HEK293 (cell line): ENCODE data around the gene OR52N1.
A peak's percentile ranks its signal among the peaks of the same experiment; 100 is the strongest.

Source experiments
- CTCF ChIA-PET: fragments of 350-600 bp; formaldehyde crosslinking; extraction: SDS; loops from one replicate; lab custom pipeline; 2021; ENCODE audit warnings: antibody characterized with exemption; lab: Yijun Ruan, JAX
- POLR2A ChIA-PET: fragments of 300-600 bp; formaldehyde crosslinking; extraction: SDS; loops from one replicate; lab custom pipeline; 2020; ENCODE audit warnings: antibody characterized with exemption, inconsistent platforms; lab: Yijun Ruan, JAX
- H3K27ac ChIP-seq: fragments of 200-500 bp; sonication (Bioruptor generic); 2 replicates; pipeline ENCODE4 v1.5.1; 2014; ENCODE audit warnings: low read depth, low read length, control low read depth, inconsistent platforms; ENCODE audit errors: extremely low read depth
- H3K36me3 ChIP-seq, 2 experiments: fragments of 200-500 bp in 1 of 2; sonication (Bioruptor generic) in 1 of 2; 1 replicate in 1 of 2; 2 replicates in 1 of 2; pipeline ENCODE4 v1.5.1; 2014 to 2017; ENCODE audit warnings: inconsistent platforms in 2 of 2, low read length in 2 of 2; ENCODE audit not compliant: control insufficient read depth in 2 of 2, insufficient read depth in 1 of 2
- H3K4me1 ChIP-seq: fragments of 200-500 bp; sonication (Bioruptor generic); 2 replicates; pipeline ENCODE4 v1.5.1; 2014; ENCODE audit warnings: mild to moderate bottlenecking, low read length, inconsistent platforms; ENCODE audit not compliant: control insufficient read depth, insufficient read depth
- H3K4me3 ChIP-seq: 2 replicates; pipeline ENCODE4 v1.5.1; 2011; ENCODE audit warnings: low read depth, mild to moderate bottlenecking, control low read depth, low read length, moderate library complexity
- H3K9me3 ChIP-seq: fragments of 200-500 bp; sonication (Bioruptor generic); 2 replicates; pipeline ENCODE4 v1.5.1; 2014; ENCODE audit warnings: low read depth, low read length, inconsistent platforms; ENCODE audit not compliant: control insufficient read depth, insufficient read depth
- CTCF ChIP-seq: fragments of 450-650 bp; formaldehyde crosslinking; IDR thresholded peaks from 2 replicates; pipeline ENCODE4 v1.5.1; 2016; ENCODE audit warnings: missing biosample characterization, missing genetic modification characterization
- KLF1 ChIP-seq: fragments of 450-650 bp; formaldehyde crosslinking; IDR thresholded peaks from 2 replicates; pipeline ENCODE4 v1.5.1; 2016; ENCODE audit warnings: missing biosample characterization, missing genetic modification characterization
- SALL2 ChIP-seq: fragments of 450-650 bp; formaldehyde crosslinking; IDR thresholded peaks from 2 replicates; pipeline ENCODE4 v1.5.0; 2017; ENCODE audit warnings: missing biosample characterization, mild to moderate bottlenecking, missing genetic modification characterization, borderline replicate concordance
- SP3 ChIP-seq: fragments of 450-650 bp; formaldehyde crosslinking; IDR thresholded peaks from 2 replicates; pipeline ENCODE4 v1.5.1; 2016; ENCODE audit warnings: missing biosample characterization, missing genetic modification characterization
- YY1 ChIP-seq: fragments of 450-650 bp; formaldehyde crosslinking; IDR thresholded peaks from 2 replicates; pipeline ENCODE4 v1.5.1; 2018; ENCODE audit warnings: missing biosample characterization, missing genetic modification characterization
- ZBTB10 ChIP-seq: fragments of 450-650 bp; formaldehyde crosslinking; IDR thresholded peaks from 2 replicates; pipeline ENCODE4 v1.5.1; 2016; ENCODE audit warnings: missing biosample characterization, missing genetic modification characterization
- ZBTB11 ChIP-seq: fragments of 450-650 bp; formaldehyde crosslinking; conservative IDR thresholded peaks from 2 replicates; pipeline ENCODE4 v1.5.1; 2016; ENCODE audit warnings: low read depth, missing biosample characterization, missing genetic modification characterization
- ZBTB17 ChIP-seq: fragments of 450-650 bp; formaldehyde crosslinking; IDR thresholded peaks from 2 replicates; pipeline ENCODE4 v1.5.1; 2016; ENCODE audit warnings: missing biosample characterization, missing genetic modification characterization
- ZBTB48 ChIP-seq: fragments of 450-650 bp; formaldehyde crosslinking; IDR thresholded peaks from 2 replicates; pipeline ENCODE4 v1.5.1; 2016; ENCODE audit warnings: missing biosample characterization, missing genetic modification characterization
- ZBTB6 ChIP-seq: fragments of 450-650 bp; formaldehyde crosslinking; IDR thresholded peaks from 2 replicates; pipeline ENCODE4 v1.5.1; 2017; ENCODE audit warnings: missing biosample characterization, missing genetic modification characterization
- ZIC2 ChIP-seq: fragments of 450-650 bp; formaldehyde crosslinking; IDR thresholded peaks from 2 replicates; pipeline ENCODE4 v1.5.1; 2016; ENCODE audit warnings: missing biosample characterization, missing genetic modification characterization
- ZNF114 ChIP-seq: fragments of 450-650 bp; formaldehyde crosslinking; IDR thresholded peaks from 2 replicates; pipeline ENCODE4 v1.5.0; 2017; ENCODE audit warnings: missing biosample characterization, missing genetic modification characterization
- ZNF133 ChIP-seq: fragments of 450-650 bp; formaldehyde crosslinking; IDR thresholded peaks from 2 replicates; pipeline ENCODE4 v1.5.1; 2016; ENCODE audit warnings: missing biosample characterization, missing genetic modification characterization
- ZNF169 ChIP-seq: fragments of 450-650 bp; formaldehyde crosslinking; IDR thresholded peaks from 2 replicates; pipeline ENCODE4 v1.5.1; 2016; ENCODE audit warnings: missing biosample characterization, missing genetic modification characterization
- ZNF2 ChIP-seq: fragments of 450-650 bp; formaldehyde crosslinking; IDR thresholded peaks from 2 replicates; pipeline ENCODE4 v1.5.1; 2016; ENCODE audit warnings: missing biosample characterization, missing genetic modification characterization
- ZNF248 ChIP-seq: fragments of 450-650 bp; formaldehyde crosslinking; IDR thresholded peaks from 2 replicates; pipeline ENCODE4 v1.5.1; 2017; ENCODE audit warnings: missing biosample characterization, missing genetic modification characterization
- ZNF394 ChIP-seq: fragments of 450-650 bp; formaldehyde crosslinking; IDR thresholded peaks from 2 replicates; pipeline ENCODE4 v1.5.1; 2016; ENCODE audit warnings: missing biosample characterization, missing genetic modification characterization, mild to moderate bottlenecking, moderate library complexity, borderline replicate concordance
- ZNF580 ChIP-seq: fragments of 450-650 bp; formaldehyde crosslinking; IDR thresholded peaks from 2 replicates; pipeline ENCODE4 v1.5.1; 2016; ENCODE audit warnings: missing biosample characterization, missing genetic modification characterization
- ZNF654 ChIP-seq: fragments of 450-650 bp; formaldehyde crosslinking; IDR thresholded peaks from 2 replicates; pipeline ENCODE4 v1.5.1; 2016; ENCODE audit warnings: low read depth, missing biosample characterization, missing genetic modification characterization
- ZNF664 ChIP-seq: fragments of 450-650 bp; formaldehyde crosslinking; IDR thresholded peaks from 2 replicates; pipeline ENCODE4 v1.5.1; 2016; ENCODE audit warnings: missing biosample characterization, missing genetic modification characterization
- ZNF785 ChIP-seq: fragments of 450-650 bp; formaldehyde crosslinking; IDR thresholded peaks from 2 replicates; pipeline ENCODE4 v1.5.1; 2016; ENCODE audit warnings: missing biosample characterization, missing genetic modification characterization

The OR52N1 gene

GRCh38 chr11:5808500-5809121 is 17.5 kb upstream of the OR52N1 start, which contains the start of gene OR52N2:
OR52N2 (plus strand) TSS chr11:5808924; CDS start chr11:5820336, 11,412 bp downstream.
- H3K4me3 ChIP-seq, result peak within 1 kb of the TSS; percentile 28
- H3K36me3 ChIP-seq, result no peaks in the 10 kb centered on the region
- TF ChIP-seq CTCF (tag by site-specific recombination) (peak; percentile 53), ZBTB10 (tag by site-specific recombination) (no peak), ZNF654 (tag by site-specific recombination) (peak; percentile 88), ZBTB48 (peak; percentile 88)
- POLR2A ChIA-PET, result no interaction called here
- H3K27ac ChIP-seq, result no peak within 1 kb of the TSS
- CTCF ChIA-PET, result interaction anchor here (1.1 to 1.2 kb wide), 2 partner anchors 14 to 1182 kb away, joined by 3 to 12 read pairs; no protein-coding TSS in a partner anchor
- H3K9me3 ChIP-seq, result no peaks in the 10 kb centered on the region
- H3K4me1 ChIP-seq, result no peaks in the 10 kb centered on the region

GRCh38 chr11:5807580-5807979 is 16.5 kb upstream of the OR52N1 start:
- ChIA-PET CTCF (interaction anchor here (0.6 to 2.1 kb wide), 6 partner anchors 66 to 599 kb away, joined by 3 to 10 read pairs (median 3); no protein-coding TSS in a partner anchor), POLR2A (no interaction called here)
- H3K27ac ChIP-seq, result no peak overlapping the region
- TF ChIP-seq ZBTB17 (tag by site-specific recombination), result no peak
- TF ChIP-seq ZNF2 (tag by site-specific recombination), result no peak
- no peak for TF ChIP-seq ZIC2 (tag by site-specific recombination)
- TF ChIP-seq ZBTB6 (tag by site-specific recombination), result no peak
- TF ChIP-seq ZNF664, result no peak
- TF ChIP-seq YY1, result no peak
- TF ChIP-seq ZBTB11 (tag by site-specific recombination), result no peak
- TF ChIP-seq ZNF785 (tag by site-specific recombination), result no peak
- TF ChIP-seq ZNF394 (tag by site-specific recombination), result no peak
- TF ChIP-seq ZNF133 (tag by site-specific recombination), result no peak
- no peak for TF ChIP-seq ZNF114 (tag by site-specific recombination)
- TF ChIP-seq ZNF580 (tag by site-specific recombination), result no peak
- TF ChIP-seq ZNF169 (tag by site-specific recombination), result no peak
- TF ChIP-seq KLF1 (tag by site-specific recombination), result no peak
- no peak for TF ChIP-seq ZNF248
- no peak for TF ChIP-seq SP3
- no peak for TF ChIP-seq SALL2
- no peaks in the 10 kb centered on the region for H3K4me1 ChIP-seq
- H3K9me3 ChIP-seq, result no peaks in the 10 kb centered on the region
- no peak overlapping the region for H3K4me3 ChIP-seq
- H3K36me3 ChIP-seq, result no peaks in the 10 kb centered on the region
